ENCODE results near the gene MTUS2.

DNA sequence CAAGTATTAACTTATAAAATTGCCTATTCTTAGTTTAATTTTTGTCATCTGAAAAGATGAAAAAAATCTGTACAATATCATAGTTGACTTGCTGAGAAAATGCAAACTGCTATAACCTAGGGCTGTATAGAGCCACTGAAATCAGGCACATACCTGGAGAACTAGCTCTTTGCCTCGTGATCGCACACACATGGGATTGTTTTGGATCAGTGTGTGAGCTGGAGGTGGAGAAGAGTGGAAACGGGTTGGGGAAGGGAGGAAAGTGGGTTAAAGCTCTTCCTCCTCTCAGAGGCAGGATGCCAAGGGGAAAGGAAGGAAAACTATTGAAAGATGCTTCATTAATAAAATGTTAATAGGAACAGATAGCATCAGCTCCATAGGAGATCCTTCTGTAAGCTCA is 2.7 kb downstream of the MTUS2 start:
- TF ChIP-seq, protein P1, sequence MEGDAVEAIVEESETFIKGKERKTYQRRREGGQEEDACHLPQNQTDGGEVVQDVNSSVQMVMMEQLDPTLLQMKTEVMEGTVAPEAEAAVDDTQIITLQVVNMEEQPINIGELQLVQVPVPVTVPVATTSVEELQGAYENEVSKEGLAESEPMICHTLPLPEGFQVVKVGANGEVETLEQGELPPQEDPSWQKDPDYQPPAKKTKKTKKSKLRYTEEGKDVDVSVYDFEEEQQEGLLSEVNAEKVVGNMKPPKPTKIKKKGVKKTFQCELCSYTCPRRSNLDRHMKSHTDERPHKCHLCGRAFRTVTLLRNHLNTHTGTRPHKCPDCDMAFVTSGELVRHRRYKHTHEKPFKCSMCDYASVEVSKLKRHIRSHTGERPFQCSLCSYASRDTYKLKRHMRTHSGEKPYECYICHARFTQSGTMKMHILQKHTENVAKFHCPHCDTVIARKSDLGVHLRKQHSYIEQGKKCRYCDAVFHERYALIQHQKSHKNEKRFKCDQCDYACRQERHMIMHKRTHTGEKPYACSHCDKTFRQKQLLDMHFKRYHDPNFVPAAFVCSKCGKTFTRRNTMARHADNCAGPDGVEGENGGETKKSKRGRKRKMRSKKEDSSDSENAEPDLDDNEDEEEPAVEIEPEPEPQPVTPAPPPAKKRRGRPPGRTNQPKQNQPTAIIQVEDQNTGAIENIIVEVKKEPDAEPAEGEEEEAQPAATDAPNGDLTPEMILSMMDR (IDR thresholded peaks at IDR 0.05; ENCODE audit: control extremely low read depth in 1 of 3, insufficient read depth in 1 of 3, low read depth in 1 of 3, low read length in 3 of 3): no peak
- TF ChIP-seq SUZ12 (IDR thresholded peaks at IDR 0.05; ENCODE audit: low read length): no peak
- no peak for TF ChIP-seq BACH1 (IDR thresholded peaks at IDR 0.05; ENCODE audit: low read length)
- TF ChIP-seq POLR2A (IDR thresholded peaks at IDR 0.05; ENCODE audit: control extremely low read depth in 1 of 2, low read depth in 2 of 2, low read length in 2 of 2): no peak
- TF ChIP-seq RBBP5 (IDR thresholded peaks at IDR 0.05; ENCODE audit: borderline replicate concordance, low read depth, low read length): no peak
- TF ChIP-seq, protein P2, sequence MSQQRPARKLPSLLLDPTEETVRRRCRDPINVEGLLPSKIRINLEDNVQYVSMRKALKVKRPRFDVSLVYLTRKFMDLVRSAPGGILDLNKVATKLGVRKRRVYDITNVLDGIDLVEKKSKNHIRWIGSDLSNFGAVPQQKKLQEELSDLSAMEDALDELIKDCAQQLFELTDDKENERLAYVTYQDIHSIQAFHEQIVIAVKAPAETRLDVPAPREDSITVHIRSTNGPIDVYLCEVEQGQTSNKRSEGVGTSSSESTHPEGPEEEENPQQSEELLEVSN (IDR thresholded peaks at IDR 0.05): no peak
- TF ChIP-seq CREB1 (IDR thresholded peaks at IDR 0.05): no peak
